H1 (cell line): ENCODE measurements around the gene ABHD14A. TPM values are rescaled to one million over a fixed set of nuclear protein-coding genes. Genes with fewer than 3 reads are reported as not detected.

ENCODE experiments used
- CTCF ChIA-PET: fragments of 300-600 bp; sonication (Branson Sonifier 250); formaldehyde crosslinking; loops from one replicate; lab custom pipeline; 2021; ENCODE audit not compliant: partially characterized antibody; lab: Charles Lee
- POLR2A ChIA-PET: fragments of 300-600 bp; sonication (Branson Sonifier 250); formaldehyde crosslinking; loops from one replicate; lab custom pipeline; 2021; ENCODE audit warnings: inconsistent platforms; ENCODE audit not compliant: partially characterized antibody; lab: Charles Lee
- DNase-seq, 2 experiments: peaks; one replicate each; pipeline versions ENCODE4 v3.0.0 to v3.0.0-alpha.2; 2010 to 2022; ENCODE audit warnings: low spot score in 2 of 2, low read depth in 1 of 2, mixed read lengths in 1 of 2
- FAIRE-seq: peaks from 2 replicates; lab custom pipeline; 2011; peaks lifted over from hg19 to GRCh38; lab: Jason Lieb, UNC
- H2AFZ ChIP-seq: 2 replicates; pipeline ENCODE4 v1.8.1; 2012; ENCODE audit warnings: low read length, inconsistent platforms
- H2AK5ac ChIP-seq: 2 replicates; pipeline ENCODE4 v1.6.1; 2013; ENCODE audit warnings: low read depth, low read length
- H2BK120ac ChIP-seq: replicated peaks from 2 replicates; pipeline ENCODE3; 2013; ENCODE audit warnings: low read depth, low read length, inconsistent platforms
- H2BK12ac ChIP-seq: 2 replicates; pipeline ENCODE4 v1.6.1; 2013; ENCODE audit warnings: low read depth, low read length
- H2BK15ac ChIP-seq: 2 replicates; pipeline ENCODE4 v1.6.1; 2013; ENCODE audit warnings: low read length
- H2BK20ac ChIP-seq: 2 replicates; pipeline ENCODE4 v1.6.1; 2013; ENCODE audit warnings: low read length
- H2BK5ac ChIP-seq: 2 replicates; pipeline ENCODE4 v1.6.1; 2013; ENCODE audit warnings: low read depth, low read length
- H3K14ac ChIP-seq: 2 replicates; pipeline ENCODE4 v1.6.1; 2013; ENCODE audit warnings: inconsistent platforms; ENCODE audit not compliant: insufficient read length
- H3K18ac ChIP-seq: 2 replicates; pipeline ENCODE4 v1.6.1; 2013; ENCODE audit warnings: low read length; ENCODE audit errors: extremely low read depth
- H3K23ac ChIP-seq: 2 replicates; pipeline ENCODE4 v1.6.1; 2013; ENCODE audit warnings: inconsistent platforms; ENCODE audit not compliant: insufficient read length
- H3K23me2 ChIP-seq: 2 replicates; pipeline ENCODE4 v1.6.1; 2013; ENCODE audit warnings: low read depth, low read length
- H3K27ac ChIP-seq: 2 replicates; pipeline ENCODE4 v1.6.1; 2011; ENCODE audit warnings: low read depth, low read length, inconsistent platforms
- H3K27me3 ChIP-seq, 4 experiments: replicated peaks in 1 of 4; 1 replicate in 1 of 4; 2 replicates in 3 of 4; pipeline versions ENCODE4 v1.6.1 to v1.8.1; 2011 to 2013; ENCODE audit warnings: low read length in 3 of 4, mild to moderate bottlenecking in 3 of 4, inconsistent platforms in 2 of 4, mixed read lengths in 2 of 4, moderate library complexity in 1 of 4; ENCODE audit not compliant: control insufficient read depth in 3 of 4, insufficient read depth in 3 of 4; ENCODE audit errors: extremely low read depth in 1 of 4
- H3K36me3 ChIP-seq, 4 experiments: 2 replicates each; pipeline versions ENCODE4 v1.6.1 to v1.8.1; 2011 to 2013; ENCODE audit warnings: mild to moderate bottlenecking in 4 of 4, low read length in 3 of 4, moderate library complexity in 2 of 4, control low read depth in 1 of 4, inconsistent platforms in 1 of 4; ENCODE audit not compliant: insufficient read depth in 4 of 4, control insufficient read depth in 2 of 4
- H3K4ac ChIP-seq: replicated peaks from 2 replicates; pipeline ENCODE3; 2013; ENCODE audit warnings: low read length, low read depth, mixed read lengths, inconsistent platforms; ENCODE audit not compliant: insufficient read length
- H3K4me1 ChIP-seq, 4 experiments: replicated peaks in 1 of 4; 1 replicate in 1 of 4; 2 replicates in 3 of 4; pipeline versions ENCODE4 v1.6.1 to v1.8.1; 2011 to 2013; ENCODE audit warnings: low read length in 3 of 4, inconsistent platforms in 2 of 4, mixed read lengths in 1 of 4; ENCODE audit not compliant: insufficient read depth in 4 of 4, control insufficient read depth in 3 of 4
- H3K4me2 ChIP-seq, 2 experiments: 2 replicates each; pipeline versions ENCODE4 v1.6.1 to v1.8.1; 2011 to 2013; ENCODE audit warnings: low read depth in 2 of 2, low read length in 2 of 2, control low read depth in 1 of 2, inconsistent platforms in 1 of 2, mild to moderate bottlenecking in 1 of 2; ENCODE audit not compliant: insufficient read depth in 1 of 2
- H3K4me3 ChIP-seq, 4 experiments: fragments of 200-600, 300-600 bp in 1 of 4; sonication (generic), shearing (Covaris generic), sonication (Bioruptor Twin) in 1 of 4; 2 replicates each; pipeline versions ENCODE4 v1.5.1 to v1.8.1; 2011 to 2016; ENCODE audit warnings: low read length in 4 of 4, low read depth in 3 of 4, control low read depth in 2 of 4, inconsistent platforms in 2 of 4, mild to moderate bottlenecking in 2 of 4, mixed read lengths in 1 of 4, moderate library complexity in 1 of 4; ENCODE audit not compliant: insufficient read depth in 2 of 4; ENCODE audit errors: extremely low read depth in 1 of 4
- H3K56ac ChIP-seq: replicated peaks from 2 replicates; pipeline ENCODE3; 2013; ENCODE audit warnings: low read depth, mild to moderate bottlenecking, mixed read lengths, low read length, inconsistent platforms; ENCODE audit not compliant: insufficient read length
- H3K79me1 ChIP-seq: 2 replicates; pipeline ENCODE4 v1.6.1; 2013; ENCODE audit warnings: low read depth, low read length, control low read depth
- H3K79me2 ChIP-seq, 2 experiments: 2 replicates each; pipeline versions ENCODE4 v1.6.1 to v1.8.1; 2012 to 2013; ENCODE audit warnings: low read length in 2 of 2, mild to moderate bottlenecking in 2 of 2, inconsistent platforms in 1 of 2; ENCODE audit not compliant: insufficient read depth in 2 of 2, control insufficient read depth in 1 of 2
- H3K9ac ChIP-seq, 4 experiments: replicated peaks in 1 of 4; 1 replicate in 1 of 4; 2 replicates in 3 of 4; pipeline versions ENCODE4 v1.6.1 to v1.8.1; 2011 to 2013; ENCODE audit warnings: low read depth in 3 of 4, low read length in 3 of 4, control low read depth in 2 of 4, mild to moderate bottlenecking in 2 of 4, moderate library complexity in 2 of 4, inconsistent platforms in 1 of 4; ENCODE audit errors: extremely low read depth in 1 of 4
- H3K9me3 ChIP-seq, 2 experiments: 2 replicates each; pipeline versions ENCODE4 v1.6.1 to v1.8.1; 2012 to 2013; ENCODE audit warnings: mild to moderate bottlenecking in 2 of 2, moderate library complexity in 2 of 2, control low read depth in 1 of 2, inconsistent platforms in 1 of 2, low read depth in 1 of 2, low read length in 1 of 2, mixed read lengths in 1 of 2; ENCODE audit not compliant: insufficient read depth in 2 of 2
- H4K20me1 ChIP-seq, 2 experiments: replicated peaks in 1 of 2; 2 replicates each; pipeline versions ENCODE3 to v1.8.1; 2011 to 2013; ENCODE audit warnings: inconsistent platforms in 2 of 2, low read length in 2 of 2, mild to moderate bottlenecking in 1 of 2; ENCODE audit not compliant: insufficient read depth in 2 of 2, control insufficient read depth in 1 of 2
- H4K5ac ChIP-seq: 2 replicates; pipeline ENCODE4 v1.6.1; 2013; ENCODE audit warnings: low read length, low read depth, mixed read lengths, inconsistent platforms; ENCODE audit not compliant: insufficient read length
- H4K8ac ChIP-seq: 2 replicates; pipeline ENCODE4 v1.8.0; 2013; ENCODE audit warnings: mild to moderate bottlenecking, moderate library complexity, low read length, inconsistent platforms; ENCODE audit not compliant: insufficient read depth; ENCODE audit errors: extremely low read depth
- H4K91ac ChIP-seq: replicated peaks from 2 replicates; pipeline ENCODE3; 2013; ENCODE audit warnings: low read length, mixed read lengths, inconsistent platforms; ENCODE audit not compliant: insufficient read length
- KDM4A ChIP-seq: IDR thresholded peaks from one replicate; pipeline ENCODE4 v1.7.1; 2012; ENCODE audit warnings: low read depth, mild to moderate bottlenecking, moderate library complexity, low read length, inconsistent platforms; ENCODE audit not compliant: severe bottlenecking
- WGBS, 2 experiments: shearing (Covaris generic) in 1 of 2; methylation state at CpG; one replicate each; pipeline versions ENCODE4 v1.1.6 to v1.1.7; 2013 to 2015; ENCODE audit warnings: low lambda C conversion rate in 2 of 2, mixed read lengths in 2 of 2, inconsistent platforms in 1 of 2, low coverage in 1 of 2, missing lambda C conversion rate in 1 of 2; ENCODE audit not compliant: insufficient replicate concordance in 2 of 2, insufficient coverage in 1 of 2, insufficient read length in 1 of 2; ENCODE audit errors: extremely low coverage in 1 of 2, missing lambda C conversion rate in 1 of 2; 5-methylcytosine and 5-hydroxymethylcytosine counted together
- polyA plus RNA-seq, 7 experiments: library from polyadenylated mRNA; depleted of rRNA in 3 of 7; stranded (reverse) in 5 of 7; unstranded in 2 of 7; fragments of >200 nt in 5 of 7; fragments of 200-250 nt in 2 of 7; gene quantifications; 1 replicate in 5 of 7; 2 replicates in 1 of 7; 4 replicates in 1 of 7; pipeline versions ENCODE4 v1.2.1 to v1.2.3, GENCODE V29; 2011 to 2013; ENCODE audit warnings: missing spikeins in 2 of 7, mixed read lengths in 2 of 7
- total RNA-seq: library from RNA; stranded (reverse); fragmentation: NEBNext Ultra II Directional; extraction: Animal tissue kit (Norgen Biotek cat#: 25700); gene quantifications from 2 replicates; pipeline ENCODE4 v1.2.1, GENCODE V29; 2021

ABHD14A gene
- total and polyA plus RNA-seq, 2 of the 8 experiments (the other 6 are each of a cell fraction or from before 2014, with no cell fraction given) = 4.6 to 9.8 TPM

DNA sequence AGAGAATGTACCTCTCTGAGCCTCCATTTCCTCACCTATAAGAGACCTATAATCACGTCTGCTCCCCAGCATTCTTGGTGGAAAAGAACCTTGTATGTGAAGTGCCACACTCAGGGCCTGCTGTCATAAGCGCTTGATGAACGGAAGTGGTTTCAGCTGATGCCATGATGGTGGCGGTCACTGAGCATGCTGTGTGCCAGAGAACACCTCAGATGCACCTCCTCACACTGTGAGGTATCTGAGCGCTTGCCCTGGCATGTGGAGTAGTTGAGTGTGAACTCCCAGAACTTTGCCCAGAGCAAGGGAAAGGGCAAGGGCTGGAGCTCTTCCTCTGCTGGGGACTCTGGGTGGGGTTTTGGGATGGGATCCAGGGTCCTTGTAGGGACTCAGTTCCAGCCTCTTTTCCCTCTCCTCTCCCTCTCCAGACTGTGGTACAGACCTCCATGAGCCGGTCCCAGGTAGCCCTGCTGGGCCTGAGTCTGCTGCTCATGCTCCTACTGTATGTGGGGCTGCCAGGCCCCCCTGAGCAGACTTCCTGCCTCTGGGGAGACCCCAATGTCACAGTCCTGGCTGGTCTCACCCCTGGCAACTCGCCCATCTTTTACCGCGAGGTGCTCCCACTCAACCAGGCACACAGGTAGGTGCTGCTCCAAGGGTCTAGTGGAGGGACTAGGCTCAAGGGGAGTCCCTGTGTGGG is 2.7 kb downstream of the ABHD14A start:
- Histone ChIP-seq H2AFZ (no peak overlapping the region), H3K14ac (no peak overlapping the region), H3K9me3 (no peaks in the 10 kb centered on the region; a peak in 1 of 4 replicates), H4K20me1 (peaks cover 0 to 6% of the 10 kb centered on the region in 2 experiments), H3K23ac (no peak overlapping the region), H2BK20ac (no peak overlapping the region), H3K4me1 (peaks cover 6 to 26% (median 19%) of the 10 kb centered on the region in 4 experiments), H2BK5ac (no peak overlapping the region), H2BK12ac (no peak overlapping the region), H3K4ac (no peak overlapping the region), H3K36me3 (no peaks in the 10 kb centered on the region), H3K56ac (no peak overlapping the region), H3K18ac (no peak overlapping the region), H3K27ac (no peak overlapping the region), H3K9ac (no peak overlapping the region), H4K91ac (no peak overlapping the region), H3K23me2 (peaks cover 14% of the 10 kb centered on the region), H2AK5ac (no peak overlapping the region), H4K8ac (no peak overlapping the region), H2BK15ac (no peak overlapping the region), H3K79me2 (no peaks in the 10 kb centered on the region), H3K4me3 (no peak overlapping the region), H3K27me3 (peaks cover 2 to 32% (median 24%) of the 10 kb centered on the region in 4 experiments; a peak in 6 of 7 replicates), H3K4me2 (no peak overlapping the region), H2BK120ac (no peak overlapping the region), H4K5ac (no peak overlapping the region), H3K79me1 (peaks cover 10% of the 10 kb centered on the region)
- WGBS, 2 experiments = 87% methylated on average over 9 of the region's 9 CpGs; no CpG with 5 or more reads in 1 of the 2 experiments
- no peak for TF ChIP-seq KDM4A
- DNase-seq (no peak), FAIRE-seq (no peak)
- ChIA-PET POLR2A (interaction anchor here (0.7 to 29.3 kb wide), 4 partner anchors 6 to 1664 kb away, joined by 3 to 923 read pairs (median 463); partner anchors contain the start of genes ABHD14A, ABHD14B, ACY1 and PCBP4), CTCF (interaction anchor here (1.0 to 2.6 kb wide), 5 partner anchors 20 to 75 kb away, joined by 3 to 12 read pairs (median 3); partner anchors contain the start of genes PARP3 and RRP9)
